DMS 273 (cell line): Measurements from ENCODE around the gene PPP1R16B.

Experiments
- DNase-seq: peaks from one replicate; lab custom pipeline; 2025; ENCODE audit not compliant: unreplicated experiment; lab: John Stamatoyannopoulos, UW

PPP1R16B gene

GRCh38 chr20:38893565-38894090 lies 88.1 kb downstream of the PPP1R16B start:
- DNase-seq, result peak; percentile 68

DNA sequence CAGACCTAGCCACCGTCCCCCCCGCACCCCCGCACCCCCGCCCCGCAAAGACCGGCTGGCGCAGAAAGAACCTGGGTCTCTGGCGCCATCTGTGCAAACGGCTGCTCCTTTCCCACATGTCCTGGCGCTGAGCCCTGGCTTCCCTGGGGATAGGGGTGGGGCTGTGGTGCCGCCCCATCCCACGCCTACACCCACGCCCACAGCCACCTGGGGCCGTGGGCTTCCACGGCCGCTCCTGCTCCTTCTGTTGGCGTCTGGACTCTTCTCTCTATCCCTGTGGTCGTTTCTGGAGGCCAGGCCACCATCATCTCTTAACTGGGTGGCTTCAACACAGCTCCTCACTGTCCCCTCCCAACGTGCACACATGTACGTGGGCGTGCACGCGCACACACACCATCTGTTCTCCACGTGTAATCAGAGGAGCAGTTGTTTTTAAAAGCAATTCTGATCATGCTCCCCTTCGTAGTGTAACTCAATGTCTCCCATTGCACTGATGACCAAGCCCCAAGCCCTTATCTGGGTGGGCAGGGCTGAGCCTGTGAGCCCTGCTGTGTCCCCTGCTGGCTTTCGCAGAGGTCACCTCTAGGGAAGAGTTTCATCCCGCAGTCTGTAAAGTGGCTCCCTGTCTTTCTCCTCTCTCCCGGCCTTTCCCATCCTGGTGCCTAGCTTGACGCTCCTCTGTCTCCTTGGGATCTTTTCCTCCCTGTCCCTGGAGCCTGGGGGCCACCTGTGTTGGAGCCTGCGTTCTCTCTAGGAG lies 88.8 kb downstream of the PPP1R16B start:
- peak; percentile 98 for DNase-seq

DNA sequence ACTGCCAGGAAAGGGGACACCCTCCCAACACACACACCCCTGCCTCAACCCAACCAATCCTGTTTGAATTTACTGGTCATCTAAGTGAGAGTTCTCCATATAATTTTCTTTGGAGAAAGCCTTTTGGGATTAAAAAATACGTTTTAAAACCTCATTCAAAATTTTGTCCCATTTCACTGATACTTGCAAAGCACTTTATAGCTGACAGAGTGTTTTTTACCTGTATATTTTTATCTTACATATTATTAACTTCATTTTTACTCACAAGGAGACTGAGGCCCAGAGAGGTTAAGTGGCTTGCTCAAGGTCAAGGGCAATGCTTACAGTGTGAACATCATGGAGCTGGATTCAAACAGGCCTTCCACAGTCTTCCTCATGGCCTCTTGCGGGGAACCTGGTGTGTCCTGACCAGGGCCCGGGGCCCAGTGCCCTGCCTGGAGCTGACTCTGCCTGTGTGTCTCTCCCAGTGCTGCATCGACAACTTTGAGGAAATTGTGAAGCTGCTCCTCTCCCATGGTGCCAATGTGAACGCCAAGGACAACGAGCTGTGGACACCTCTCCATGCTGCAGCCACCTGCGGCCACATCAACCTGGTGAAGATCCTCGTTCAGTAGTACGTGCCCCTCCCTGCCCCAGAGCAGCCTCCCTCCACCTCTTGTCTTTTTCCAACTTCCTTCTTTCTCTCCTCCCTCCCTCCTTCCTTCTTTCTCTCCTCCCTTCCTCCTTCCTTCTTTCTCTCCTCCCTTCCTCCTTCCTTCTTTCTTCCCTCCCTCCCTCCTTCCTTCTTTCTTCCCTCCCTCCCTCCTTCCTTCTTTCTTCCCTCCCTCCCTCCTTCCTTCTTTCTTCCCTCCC lies 89.8 kb downstream of the PPP1R16B start:
- DNase-seq, result peak; percentile 23

DNA sequence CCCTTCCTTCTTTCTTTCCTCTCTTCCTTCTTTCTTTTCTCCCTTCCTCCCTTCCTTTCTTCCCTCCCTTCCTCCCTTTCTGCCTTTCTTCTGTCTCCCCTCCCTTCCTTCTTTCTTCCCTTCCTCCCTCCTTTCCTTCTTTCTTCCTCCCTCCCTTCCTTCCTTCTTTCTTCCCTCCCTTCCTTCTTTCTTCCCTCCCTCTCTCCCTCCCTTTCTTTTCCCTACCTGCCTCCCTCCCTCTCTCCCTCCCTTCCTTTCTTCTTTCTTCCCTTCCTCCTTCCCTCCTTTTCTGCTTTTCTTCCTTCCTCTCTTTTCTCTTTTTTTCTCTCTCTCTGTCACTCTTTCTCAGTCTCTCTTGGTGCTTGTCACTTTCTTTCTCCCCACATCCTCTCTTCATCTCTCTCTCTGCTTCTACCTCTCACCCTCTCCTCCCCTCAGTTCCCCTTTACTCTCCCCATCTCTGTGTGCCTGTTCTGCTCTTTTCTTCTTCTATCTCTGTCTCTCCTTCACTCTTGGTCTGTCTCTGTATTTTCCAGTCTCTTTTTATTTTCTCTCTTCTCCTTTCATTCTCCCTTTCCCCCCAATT lies 90.6 kb downstream of the PPP1R16B start:
- DNase-seq, result no peak

DNA sequence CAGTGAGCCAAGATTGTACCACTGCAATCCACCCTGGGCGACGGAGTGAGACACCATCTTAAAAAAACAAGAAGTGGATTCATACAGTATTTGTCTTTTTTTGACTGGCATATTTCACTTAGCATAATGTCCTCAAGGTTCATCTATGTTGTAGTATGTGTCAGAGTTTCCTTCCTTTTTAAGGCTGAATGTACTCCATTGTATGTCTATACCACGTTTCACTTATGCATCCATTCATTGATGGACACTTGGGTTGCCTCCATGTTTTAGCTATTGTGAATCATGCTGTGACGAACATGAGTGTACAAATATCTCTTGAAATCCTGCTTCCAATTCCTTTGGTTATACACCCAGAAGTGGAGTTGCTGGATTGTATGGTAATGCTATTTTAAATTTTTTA lies 91.8 kb downstream of the PPP1R16B start:
- DNase-seq, result no peak

GRCh38 chr20:38900606-38901005 lies 95.1 kb downstream of the PPP1R16B start:
- DNase-seq, result no peak

DNA sequence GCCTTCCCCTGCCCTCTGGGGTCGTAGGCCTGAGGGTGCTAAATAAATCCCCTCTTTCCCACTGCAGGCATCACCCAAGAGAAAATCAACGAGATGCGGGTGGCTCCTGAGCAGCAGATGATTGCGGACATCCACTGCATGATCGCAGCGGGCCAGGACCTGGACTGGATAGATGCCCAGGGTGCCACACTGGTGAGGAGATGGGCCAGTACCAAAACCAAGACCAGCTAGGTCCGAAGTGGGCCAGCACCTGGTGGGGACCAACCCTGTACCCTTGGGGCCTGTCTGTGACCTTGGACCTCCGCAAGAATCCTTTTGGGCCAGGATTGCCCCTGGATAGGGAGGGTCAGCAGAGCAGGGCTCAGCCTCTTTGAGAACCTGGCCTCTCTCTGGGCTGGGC lies 97.1 kb downstream of the PPP1R16B start:
- no peak for DNase-seq

GRCh38 chr20:38903335-38903734 lies 97.8 kb downstream of the PPP1R16B start:
- no peak for DNase-seq

GRCh38 chr20:38905375-38905774 lies 99.9 kb downstream of the PPP1R16B start:
- DNase-seq, result no peak

GRCh38 chr20:38907918-38908677 lies 102.6 kb downstream of the PPP1R16B start:
- DNase-seq, result no peak

DNA sequence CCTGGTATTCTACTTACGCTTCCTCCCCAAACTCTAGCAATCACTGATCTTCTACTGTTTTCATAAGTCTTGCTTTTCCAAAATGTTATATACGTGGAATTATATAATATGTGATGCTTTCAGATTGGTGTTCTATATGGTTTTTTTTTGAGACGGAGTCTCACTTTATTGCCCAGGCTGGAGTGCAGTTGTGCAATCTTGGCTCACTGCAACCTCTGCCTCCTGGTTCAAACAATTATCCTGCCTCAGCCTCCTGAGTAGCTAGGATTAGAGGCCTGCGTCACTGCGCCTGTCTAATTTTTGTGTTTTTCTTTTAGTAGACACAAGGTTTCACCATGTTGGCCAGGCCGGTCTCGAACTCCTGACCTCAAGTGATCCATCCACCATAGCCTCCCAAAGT lies 109.9 kb downstream of the PPP1R16B start:
- DNase-seq, result no peak

GRCh38 chr20:38917657-38918056 lies 112.2 kb downstream of the PPP1R16B start:
- no peak for DNase-seq

- DNase-seq, result no peak
These were observed 112.7 kb downstream of the PPP1R16B start for GRCh38 chr20:38918172-38918571.

DNA sequence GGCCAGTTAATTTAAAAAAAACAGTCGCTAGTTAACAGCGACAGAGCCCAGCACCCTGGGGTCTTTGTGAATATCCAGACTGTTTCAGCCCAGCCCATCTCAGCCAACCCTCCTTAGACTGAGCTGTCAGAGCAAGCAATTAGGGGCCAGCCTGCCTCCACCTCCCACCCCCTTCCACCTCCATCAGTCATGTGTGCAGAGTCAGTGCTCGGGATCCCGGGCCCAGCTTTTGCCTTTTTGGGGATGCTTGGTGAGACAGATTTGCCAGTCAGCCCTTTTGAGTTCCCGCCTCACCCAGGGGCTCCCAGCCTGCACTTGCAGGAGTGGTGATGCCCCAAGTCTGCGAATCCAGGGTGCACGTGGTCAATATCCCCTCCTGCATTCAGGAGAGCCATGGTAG lies 114.2 kb downstream of the PPP1R16B start:
- DNase-seq, result no peak

- no peak for DNase-seq
These were observed 114.9 kb downstream of the PPP1R16B start for GRCh38 chr20:38920411-38920810.

- no peak for DNase-seq
These were observed 115.4 kb downstream of the PPP1R16B start for GRCh38 chr20:38920851-38921250.

- DNase-seq, result no peak
These were observed 119.2 kb downstream of the PPP1R16B start for GRCh38 chr20:38924718-38925117.

DNA sequence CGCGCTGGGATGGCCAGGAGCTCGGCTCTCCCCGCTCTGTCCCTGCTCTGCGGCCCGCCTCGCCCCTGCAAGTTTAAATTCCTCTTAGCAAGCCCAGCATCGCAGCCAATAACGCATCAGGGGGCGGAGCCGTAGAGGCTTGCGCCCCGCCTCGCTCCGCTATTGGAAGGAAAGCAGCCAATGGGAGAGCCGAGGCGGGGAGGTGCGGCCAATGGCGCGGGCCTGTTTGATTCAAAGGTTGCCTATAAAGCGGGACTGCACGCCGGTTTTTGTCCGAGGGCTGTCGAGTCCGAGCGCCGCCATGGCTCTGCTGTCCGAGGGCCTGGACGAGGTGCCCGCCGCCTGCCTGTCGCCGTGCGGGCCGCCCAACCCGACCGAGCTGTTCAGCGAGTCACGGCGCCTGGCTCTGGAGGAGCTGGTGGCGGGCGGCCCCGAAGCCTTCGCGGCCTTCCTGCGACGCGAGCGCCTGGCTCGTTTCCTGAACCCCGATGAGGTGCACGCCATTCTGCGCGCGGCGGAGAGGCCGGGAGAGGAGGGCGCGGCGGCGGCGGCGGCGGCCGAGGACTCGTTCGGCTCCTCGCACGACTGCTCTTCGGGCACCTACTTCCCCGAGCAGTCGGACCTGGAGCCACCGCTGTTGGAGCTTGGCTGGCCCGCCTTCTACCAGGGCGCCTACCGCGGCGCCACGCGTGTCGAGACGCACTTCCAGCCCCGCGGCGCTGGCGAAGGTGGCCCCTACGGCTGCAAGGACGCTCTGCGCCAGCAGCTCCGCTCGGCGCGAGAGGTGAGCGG lies 120.8 kb downstream of the PPP1R16B start, which contains the start of gene FAM83D:
FAM83D (plus strand) TSS at position 276 of the 792 bp plus-strand sequence; CDS start at position 302, 26 bp downstream.
- DNase-seq, result peak; percentile 97

GRCh38 chr20:38926934-38927616 lies 121.6 kb downstream of the PPP1R16B start:
- DNase-seq, result peak; percentile 58
